ENCODE data around the gene NRBF2. TPM values are rescaled to one million over a fixed set of nuclear protein-coding genes. Genes with fewer than 3 reads are reported as not detected.
A peak's percentile ranks its signal among the peaks of the same experiment; 100 is the strongest.

The NRBF2 gene
- total and polyA plus RNA-seq, 9 of the 15 experiments (the other 6 are each of a cell fraction or from before 2014, with no cell fraction given): 20.8 to 52.1 (median 30.5) TPM

DNA sequence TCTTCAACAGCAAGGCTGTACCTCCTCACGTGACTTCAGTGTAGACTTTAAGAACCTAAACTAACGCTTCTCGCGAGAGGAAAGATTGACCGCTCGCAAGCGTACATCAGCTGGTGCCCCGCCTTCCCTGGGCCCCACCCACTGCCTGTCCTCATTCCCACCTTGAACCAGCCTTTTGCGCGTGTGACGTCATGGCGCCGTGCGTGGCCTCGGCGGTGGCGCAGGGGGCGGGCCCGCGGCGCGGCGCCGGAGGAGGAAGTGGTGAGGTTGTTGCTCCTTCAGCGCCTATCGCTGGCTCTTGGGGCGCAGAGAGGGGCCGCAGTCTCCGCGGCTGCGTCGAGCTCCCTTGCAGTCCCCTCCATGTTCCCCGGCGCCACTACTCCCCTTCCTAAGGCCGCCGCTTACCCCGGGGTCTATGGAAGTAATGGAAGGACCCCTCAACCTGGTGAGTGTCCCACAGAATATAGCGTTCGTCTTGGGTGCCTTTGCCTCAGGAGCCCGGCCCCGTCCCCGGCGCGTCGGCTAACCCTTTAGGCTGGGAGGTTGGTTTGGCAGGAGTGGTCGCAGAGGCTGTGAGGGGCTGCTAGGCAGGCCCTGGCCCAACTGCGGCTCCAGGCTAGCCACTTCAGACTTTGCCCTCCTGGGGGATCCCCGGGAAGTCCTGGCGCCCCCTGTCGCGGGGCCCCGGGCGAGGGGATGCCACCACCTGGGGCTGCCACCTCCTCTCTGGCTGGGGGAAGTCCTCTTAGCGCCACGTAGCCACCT lies at the start of gene NRBF2 (continued):
- TF ChIP-seq, protein P1, sequence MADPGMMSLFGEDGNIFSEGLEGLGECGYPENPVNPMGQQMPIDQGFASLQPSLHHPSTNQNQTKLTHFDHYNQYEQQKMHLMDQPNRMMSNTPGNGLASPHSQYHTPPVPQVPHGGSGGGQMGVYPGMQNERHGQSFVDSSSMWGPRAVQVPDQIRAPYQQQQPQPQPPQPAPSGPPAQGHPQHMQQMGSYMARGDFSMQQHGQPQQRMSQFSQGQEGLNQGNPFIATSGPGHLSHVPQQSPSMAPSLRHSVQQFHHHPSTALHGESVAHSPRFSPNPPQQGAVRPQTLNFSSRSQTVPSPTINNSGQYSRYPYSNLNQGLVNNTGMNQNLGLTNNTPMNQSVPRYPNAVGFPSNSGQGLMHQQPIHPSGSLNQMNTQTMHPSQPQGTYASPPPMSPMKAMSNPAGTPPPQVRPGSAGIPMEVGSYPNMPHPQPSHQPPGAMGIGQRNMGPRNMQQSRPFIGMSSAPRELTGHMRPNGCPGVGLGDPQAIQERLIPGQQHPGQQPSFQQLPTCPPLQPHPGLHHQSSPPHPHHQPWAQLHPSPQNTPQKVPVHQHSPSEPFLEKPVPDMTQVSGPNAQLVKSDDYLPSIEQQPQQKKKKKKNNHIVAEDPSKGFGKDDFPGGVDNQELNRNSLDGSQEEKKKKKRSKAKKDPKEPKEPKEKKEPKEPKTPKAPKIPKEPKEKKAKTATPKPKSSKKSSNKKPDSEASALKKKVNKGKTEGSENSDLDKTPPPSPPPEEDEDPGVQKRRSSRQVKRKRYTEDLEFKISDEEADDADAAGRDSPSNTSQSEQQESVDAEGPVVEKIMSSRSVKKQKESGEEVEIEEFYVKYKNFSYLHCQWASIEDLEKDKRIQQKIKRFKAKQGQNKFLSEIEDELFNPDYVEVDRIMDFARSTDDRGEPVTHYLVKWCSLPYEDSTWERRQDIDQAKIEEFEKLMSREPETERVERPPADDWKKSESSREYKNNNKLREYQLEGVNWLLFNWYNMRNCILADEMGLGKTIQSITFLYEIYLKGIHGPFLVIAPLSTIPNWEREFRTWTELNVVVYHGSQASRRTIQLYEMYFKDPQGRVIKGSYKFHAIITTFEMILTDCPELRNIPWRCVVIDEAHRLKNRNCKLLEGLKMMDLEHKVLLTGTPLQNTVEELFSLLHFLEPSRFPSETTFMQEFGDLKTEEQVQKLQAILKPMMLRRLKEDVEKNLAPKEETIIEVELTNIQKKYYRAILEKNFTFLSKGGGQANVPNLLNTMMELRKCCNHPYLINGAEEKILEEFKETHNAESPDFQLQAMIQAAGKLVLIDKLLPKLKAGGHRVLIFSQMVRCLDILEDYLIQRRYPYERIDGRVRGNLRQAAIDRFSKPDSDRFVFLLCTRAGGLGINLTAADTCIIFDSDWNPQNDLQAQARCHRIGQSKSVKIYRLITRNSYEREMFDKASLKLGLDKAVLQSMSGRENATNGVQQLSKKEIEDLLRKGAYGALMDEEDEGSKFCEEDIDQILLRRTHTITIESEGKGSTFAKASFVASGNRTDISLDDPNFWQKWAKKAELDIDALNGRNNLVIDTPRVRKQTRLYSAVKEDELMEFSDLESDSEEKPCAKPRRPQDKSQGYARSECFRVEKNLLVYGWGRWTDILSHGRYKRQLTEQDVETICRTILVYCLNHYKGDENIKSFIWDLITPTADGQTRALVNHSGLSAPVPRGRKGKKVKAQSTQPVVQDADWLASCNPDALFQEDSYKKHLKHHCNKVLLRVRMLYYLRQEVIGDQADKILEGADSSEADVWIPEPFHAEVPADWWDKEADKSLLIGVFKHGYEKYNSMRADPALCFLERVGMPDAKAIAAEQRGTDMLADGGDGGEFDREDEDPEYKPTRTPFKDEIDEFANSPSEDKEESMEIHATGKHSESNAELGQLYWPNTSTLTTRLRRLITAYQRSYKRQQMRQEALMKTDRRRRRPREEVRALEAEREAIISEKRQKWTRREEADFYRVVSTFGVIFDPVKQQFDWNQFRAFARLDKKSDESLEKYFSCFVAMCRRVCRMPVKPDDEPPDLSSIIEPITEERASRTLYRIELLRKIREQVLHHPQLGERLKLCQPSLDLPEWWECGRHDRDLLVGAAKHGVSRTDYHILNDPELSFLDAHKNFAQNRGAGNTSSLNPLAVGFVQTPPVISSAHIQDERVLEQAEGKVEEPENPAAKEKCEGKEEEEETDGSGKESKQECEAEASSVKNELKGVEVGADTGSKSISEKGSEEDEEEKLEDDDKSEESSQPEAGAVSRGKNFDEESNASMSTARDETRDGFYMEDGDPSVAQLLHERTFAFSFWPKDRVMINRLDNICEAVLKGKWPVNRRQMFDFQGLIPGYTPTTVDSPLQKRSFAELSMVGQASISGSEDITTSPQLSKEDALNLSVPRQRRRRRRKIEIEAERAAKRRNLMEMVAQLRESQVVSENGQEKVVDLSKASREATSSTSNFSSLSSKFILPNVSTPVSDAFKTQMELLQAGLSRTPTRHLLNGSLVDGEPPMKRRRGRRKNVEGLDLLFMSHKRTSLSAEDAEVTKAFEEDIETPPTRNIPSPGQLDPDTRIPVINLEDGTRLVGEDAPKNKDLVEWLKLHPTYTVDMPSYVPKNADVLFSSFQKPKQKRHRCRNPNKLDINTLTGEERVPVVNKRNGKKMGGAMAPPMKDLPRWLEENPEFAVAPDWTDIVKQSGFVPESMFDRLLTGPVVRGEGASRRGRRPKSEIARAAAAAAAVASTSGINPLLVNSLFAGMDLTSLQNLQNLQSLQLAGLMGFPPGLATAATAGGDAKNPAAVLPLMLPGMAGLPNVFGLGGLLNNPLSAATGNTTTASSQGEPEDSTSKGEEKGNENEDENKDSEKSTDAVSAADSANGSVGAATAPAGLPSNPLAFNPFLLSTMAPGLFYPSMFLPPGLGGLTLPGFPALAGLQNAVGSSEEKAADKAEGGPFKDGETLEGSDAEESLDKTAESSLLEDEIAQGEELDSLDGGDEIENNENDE (IDR thresholded peaks at IDR 0.05; ENCODE audit: low read depth, low read length): no peak
- no peak for TF ChIP-seq TCF7 (IDR thresholded peaks at IDR 0.05; ENCODE audit: borderline replicate concordance)
- TF ChIP-seq DNMT1 (IDR thresholded peaks at IDR 0.05): no peak
- TF ChIP-seq THRA (IDR thresholded peaks at IDR 0.05): no peak
- TF ChIP-seq ZNF764 (CRISPR knock-in tag; IDR thresholded peaks at IDR 0.05; ENCODE audit: low read depth): 0 out of 2 replicates have a peak, but pooled peaks have one; percentile 41
- TF ChIP-seq, protein P2, sequence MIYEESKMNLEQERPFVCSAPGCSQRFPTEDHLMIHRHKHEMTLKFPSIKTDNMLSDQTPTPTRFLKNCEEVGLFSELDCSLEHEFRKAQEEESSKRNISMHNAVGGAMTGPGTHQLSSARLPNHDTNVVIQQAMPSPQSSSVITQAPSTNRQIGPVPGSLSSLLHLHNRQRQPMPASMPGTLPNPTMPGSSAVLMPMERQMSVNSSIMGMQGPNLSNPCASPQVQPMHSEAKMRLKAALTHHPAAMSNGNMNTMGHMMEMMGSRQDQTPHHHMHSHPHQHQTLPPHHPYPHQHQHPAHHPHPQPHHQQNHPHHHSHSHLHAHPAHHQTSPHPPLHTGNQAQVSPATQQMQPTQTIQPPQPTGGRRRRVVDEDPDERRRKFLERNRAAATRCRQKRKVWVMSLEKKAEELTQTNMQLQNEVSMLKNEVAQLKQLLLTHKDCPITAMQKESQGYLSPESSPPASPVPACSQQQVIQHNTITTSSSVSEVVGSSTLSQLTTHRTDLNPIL (CRISPR knock-in tag; IDR thresholded peaks at IDR 0.05): no peak
- no peak for TF ChIP-seq ZNF146 (CRISPR knock-in tag; IDR thresholded peaks at IDR 0.05; ENCODE audit: unreplicated experiment)
- TF ChIP-seq ZHX1 (conservative IDR thresholded peaks at IDR 0.05; ENCODE audit: low read length): peak; percentile 85
